K562 (cell line): Measurements from ENCODE around the gene FASTK. TPM values are rescaled to one million over a fixed set of nuclear protein-coding genes. Genes with fewer than 3 reads are reported as not detected.

Experiments
- CHD7 ChIP-seq: fragments of 200-600 bp; sonication (generic); IDR thresholded peaks from one replicate; pipeline ENCODE4 v1.6.1; 2012; ENCODE audit warnings: mild to moderate bottlenecking, low read depth, low read length, inconsistent platforms
- CXXC5 ChIP-seq: fragments of 250-450 bp; sonication (Bioruptor Pico); IDR thresholded peaks from 2 replicates; pipeline ENCODE4 v1.8.0; 2022; ENCODE audit warnings: inconsistent platforms, mild to moderate bottlenecking, moderate library complexity
- E2F5 ChIP-seq: sonication (generic); formaldehyde crosslinking; IDR thresholded peaks from 2 replicates; pipeline ENCODE4 v1.8.0; 2022; ENCODE audit warnings: mild to moderate bottlenecking, missing genetic modification reagents
- GTF2E2 ChIP-seq: fragments of 200-800 bp; sonication (Bioruptor generic); IDR thresholded peaks from 2 replicates; pipeline ENCODE4 v1.6.1; 2016; ENCODE audit warnings: missing genetic modification characterization, missing compliant biosample characterization
- HDAC1 ChIP-seq, 2 experiments: fragments of 450-650 bp; IDR thresholded peaks; 2 replicates each; pipeline ENCODE4 v1.6.1; 2016 to 2017; ENCODE audit warnings: inconsistent platforms in 1 of 2, mild to moderate bottlenecking in 1 of 2, moderate library complexity in 1 of 2
- HSF4 ChIP-seq: fragments of 250-450 bp; sonication (Bioruptor Pico); IDR thresholded peaks from 2 replicates; pipeline ENCODE4 v2.1.2; 2022; ENCODE audit warnings: mild to moderate bottlenecking, moderate library complexity, borderline replicate concordance
- PCBP1 ChIP-seq: fragments of 200-400 bp; formaldehyde crosslinking; IDR thresholded peaks from 2 replicates; pipeline ENCODE4 v1.6.1; 2018; ENCODE audit warnings: mild to moderate bottlenecking, low read depth, low read length; ENCODE audit not compliant: poor library complexity, severe bottlenecking
- SIX5 ChIP-seq, 2 experiments: IDR thresholded peaks; 2 replicates each; pipeline ENCODE4 v1.6.1; 2011; ENCODE audit warnings: low read length in 2 of 2, borderline replicate concordance in 1 of 2, low read depth in 1 of 2, mild to moderate bottlenecking in 1 of 2, moderate library complexity in 1 of 2; ENCODE audit not compliant: insufficient read depth in 1 of 2
- XRCC4 ChIP-seq: IDR thresholded peaks from one replicate; pipeline ENCODE4 v1.6.1; 2011; ENCODE audit not compliant: insufficient read depth, insufficient read length; ENCODE audit errors: extremely low read depth
- ZNF165 ChIP-seq: fragments of 250-450 bp; sonication (Bioruptor Pico); IDR thresholded peaks from 2 replicates; pipeline ENCODE4 v1.4.0; 2020; ENCODE audit warnings: borderline replicate concordance
- polyA plus RNA-seq, 8 experiments: library from polyadenylated mRNA; depleted of rRNA in 4 of 8; stranded (reverse) in 5 of 8; unstranded in 3 of 8; fragments of >200 nt; fragmentation: Nextera tagmentation in 2 of 8; fragmentation: Illumina TruSeq in 1 of 8; extraction: Ambion mirVana in 2 of 8; extraction: Trizol in 1 of 8; gene quantifications; 2 replicates each; pipeline versions ENCODE4 v1.2.1 to v1.2.3, GENCODE V29; 2011 to 2014; ENCODE audit warnings: inconsistent platforms in 1 of 8, missing spikeins in 1 of 8
- total RNA-seq, 7 experiments: library from RNA; depleted of rRNA in 6 of 7; stranded (reverse); fragments of >200 nt in 6 of 7; fragmentation: Illumina TruSeq in 2 of 7; extraction: Trizol in 2 of 7; gene quantifications; 2 replicates each; pipeline versions ENCODE4 v1.2.1 to v1.2.3, GENCODE V29; 2011 to 2021; ENCODE audit warnings: low replicate concordance in 1 of 7
- TF ChIP-seq, protein P1 (sequence below): sonication (generic); formaldehyde crosslinking; IDR thresholded peaks from 2 replicates; pipeline ENCODE4 v1.8.0; 2022; ENCODE audit warnings: missing genetic modification reagents, mild to moderate bottlenecking, borderline replicate concordance

The FASTK gene
- total and polyA plus RNA-seq, 9 of the 15 experiments (the other 6 are each of a cell fraction or from before 2014, with no cell fraction given): 0.51 to 150 (median 48.2) TPM

DNA sequence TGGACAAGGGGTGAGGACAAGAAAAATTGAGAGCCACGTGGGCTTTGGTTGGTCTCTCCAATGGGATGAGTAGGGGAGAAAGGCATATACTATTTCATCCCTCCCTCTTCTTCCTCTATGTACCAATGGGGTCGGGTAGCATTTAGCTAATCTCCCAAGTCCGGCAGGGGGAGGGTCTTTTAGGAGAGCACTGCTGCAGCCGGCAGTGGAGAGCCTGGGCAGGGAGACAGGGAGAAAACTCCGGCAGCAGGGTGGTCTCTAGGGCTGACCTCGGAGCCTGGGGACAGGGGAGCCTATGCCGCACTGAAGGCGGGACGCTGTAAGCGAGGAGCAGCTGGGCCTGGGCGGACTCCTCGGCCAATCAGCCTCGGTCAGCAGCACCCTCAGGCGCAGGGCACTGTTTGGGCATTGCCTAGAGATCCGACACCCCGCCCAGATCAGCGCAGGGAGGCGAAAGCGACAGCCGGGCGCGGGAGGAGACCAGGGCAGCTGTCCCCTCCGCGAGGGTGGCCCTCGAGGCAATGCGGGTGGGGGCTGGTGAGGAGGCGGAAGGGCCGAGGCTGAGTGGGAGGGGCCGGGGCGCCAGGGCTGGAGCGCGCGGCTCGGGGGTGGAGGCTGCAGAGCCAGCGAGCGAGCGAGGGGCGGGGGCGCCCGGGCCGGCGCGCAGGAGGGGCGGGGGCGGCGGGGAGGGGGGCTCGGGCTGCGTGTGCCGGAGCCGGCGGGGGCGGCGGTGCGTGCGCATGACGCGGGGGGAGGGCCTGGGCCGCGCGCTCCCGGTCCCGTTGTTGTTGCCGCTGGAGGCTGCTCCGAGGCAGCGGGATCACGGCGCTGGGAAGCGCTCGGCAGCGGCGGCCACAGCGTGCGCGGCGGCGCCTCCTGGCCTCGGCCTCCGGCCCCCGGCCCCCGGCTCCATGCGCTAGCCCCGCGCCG, 5.3 kb upstream of the FASTK start, which contains the start of gene AGAP3 (continued):
- TF ChIP-seq, protein P1, sequence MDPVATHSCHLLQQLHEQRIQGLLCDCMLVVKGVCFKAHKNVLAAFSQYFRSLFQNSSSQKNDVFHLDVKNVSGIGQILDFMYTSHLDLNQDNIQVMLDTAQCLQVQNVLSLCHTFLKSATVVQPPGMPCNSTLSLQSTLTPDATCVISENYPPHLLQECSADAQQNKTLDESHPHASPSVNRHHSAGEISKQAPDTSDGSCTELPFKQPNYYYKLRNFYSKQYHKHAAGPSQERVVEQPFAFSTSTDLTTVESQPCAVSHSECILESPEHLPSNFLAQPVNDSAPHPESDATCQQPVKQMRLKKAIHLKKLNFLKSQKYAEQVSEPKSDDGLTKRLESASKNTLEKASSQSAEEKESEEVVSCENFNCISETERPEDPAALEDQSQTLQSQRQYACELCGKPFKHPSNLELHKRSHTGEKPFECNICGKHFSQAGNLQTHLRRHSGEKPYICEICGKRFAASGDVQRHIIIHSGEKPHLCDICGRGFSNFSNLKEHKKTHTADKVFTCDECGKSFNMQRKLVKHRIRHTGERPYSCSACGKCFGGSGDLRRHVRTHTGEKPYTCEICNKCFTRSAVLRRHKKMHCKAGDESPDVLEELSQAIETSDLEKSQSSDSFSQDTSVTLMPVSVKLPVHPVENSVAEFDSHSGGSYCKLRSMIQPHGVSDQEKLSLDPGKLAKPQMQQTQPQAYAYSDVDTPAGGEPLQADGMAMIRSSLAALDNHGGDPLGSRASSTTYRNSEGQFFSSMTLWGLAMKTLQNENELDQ (CRISPR knock-in tag): no peak
- TF ChIP-seq CHD7 (no peak), E2F5 (CRISPR knock-in tag) (no peak), GTF2E2 (tag) (no peak), SIX5 (IDR thresholded peaks at IDR 0.05; ENCODE audit: borderline replicate concordance in 1 of 2, insufficient read depth in 1 of 2, low read depth in 1 of 2, low read length in 2 of 2) (no peak), PCBP1 (peak; percentile 41), ZNF165 (CRISPR knock-in tag) (peak; percentile 47; the same call in 1 of the 2 replicates), CXXC5 (CRISPR knock-in tag) (peak; percentile 67), HSF4 (no peak), HDAC1 (IDR thresholded peaks at IDR 0.05) (peak in 1 of 2 experiments; percentile 87; a peak in 2 of 4 replicates), XRCC4 (no peak)
